Measurements from ENCODE around the gene MFGE8.

DNA sequence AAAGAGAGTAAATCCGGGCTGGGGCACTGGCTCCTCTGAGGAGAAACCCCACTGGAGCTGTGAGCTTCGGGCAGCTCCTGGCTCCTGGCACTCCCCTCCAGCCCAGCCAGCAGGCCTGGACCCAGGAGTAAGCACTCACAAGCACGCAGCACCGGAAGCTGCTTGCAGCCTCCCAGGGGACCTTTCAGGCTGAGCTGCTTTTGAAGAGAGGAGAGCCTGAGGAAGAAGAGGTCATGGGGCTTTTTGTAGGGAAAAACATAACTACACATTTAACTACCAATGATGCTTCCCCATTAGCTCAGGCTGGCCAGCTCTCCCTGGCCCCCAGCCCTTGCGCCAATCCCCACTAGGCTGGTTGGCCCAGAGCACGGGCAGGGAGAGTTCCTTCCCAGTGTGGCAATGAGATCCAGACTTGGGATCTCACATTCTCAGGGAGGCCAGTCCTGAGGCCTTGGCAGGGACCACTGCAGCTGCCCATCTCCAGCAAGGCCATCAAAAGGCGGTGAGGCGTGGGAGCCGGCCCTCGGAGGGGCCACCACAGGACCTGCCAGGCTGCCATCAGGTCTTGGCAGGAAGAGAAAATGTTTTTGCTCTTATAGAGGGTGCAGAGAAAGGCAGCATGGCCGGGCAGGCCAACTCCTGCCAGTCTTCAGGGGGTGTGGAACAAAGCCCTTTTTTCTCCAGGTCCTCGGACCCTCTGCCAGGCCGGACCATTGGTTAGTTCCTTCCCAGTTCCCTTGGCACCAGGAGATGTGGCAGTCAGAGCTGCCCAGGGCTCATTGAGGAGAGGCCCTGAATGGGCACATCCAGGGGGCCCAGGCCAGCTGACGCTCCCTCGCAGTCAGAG, 41.5 kb upstream of the MFGE8 start:
- TF ChIP-seq, protein P1, sequence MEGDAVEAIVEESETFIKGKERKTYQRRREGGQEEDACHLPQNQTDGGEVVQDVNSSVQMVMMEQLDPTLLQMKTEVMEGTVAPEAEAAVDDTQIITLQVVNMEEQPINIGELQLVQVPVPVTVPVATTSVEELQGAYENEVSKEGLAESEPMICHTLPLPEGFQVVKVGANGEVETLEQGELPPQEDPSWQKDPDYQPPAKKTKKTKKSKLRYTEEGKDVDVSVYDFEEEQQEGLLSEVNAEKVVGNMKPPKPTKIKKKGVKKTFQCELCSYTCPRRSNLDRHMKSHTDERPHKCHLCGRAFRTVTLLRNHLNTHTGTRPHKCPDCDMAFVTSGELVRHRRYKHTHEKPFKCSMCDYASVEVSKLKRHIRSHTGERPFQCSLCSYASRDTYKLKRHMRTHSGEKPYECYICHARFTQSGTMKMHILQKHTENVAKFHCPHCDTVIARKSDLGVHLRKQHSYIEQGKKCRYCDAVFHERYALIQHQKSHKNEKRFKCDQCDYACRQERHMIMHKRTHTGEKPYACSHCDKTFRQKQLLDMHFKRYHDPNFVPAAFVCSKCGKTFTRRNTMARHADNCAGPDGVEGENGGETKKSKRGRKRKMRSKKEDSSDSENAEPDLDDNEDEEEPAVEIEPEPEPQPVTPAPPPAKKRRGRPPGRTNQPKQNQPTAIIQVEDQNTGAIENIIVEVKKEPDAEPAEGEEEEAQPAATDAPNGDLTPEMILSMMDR (IDR thresholded peaks at IDR 0.05) = no peak
- no peak for TF ChIP-seq POLR2A (IDR thresholded peaks at IDR 0.05)

All from sigmoid colon (tissue), 3 donors.